CD1c-positive myeloid dendritic cell (primary cell): ENCODE measurements around the gene CTSF.

ENCODE experiments used
- DNase-seq: peaks from one replicate; pipeline ENCODE4 v3.0.0-alpha.2; 2016; ENCODE audit errors: extremely low spot score

CTSF gene

DNA sequence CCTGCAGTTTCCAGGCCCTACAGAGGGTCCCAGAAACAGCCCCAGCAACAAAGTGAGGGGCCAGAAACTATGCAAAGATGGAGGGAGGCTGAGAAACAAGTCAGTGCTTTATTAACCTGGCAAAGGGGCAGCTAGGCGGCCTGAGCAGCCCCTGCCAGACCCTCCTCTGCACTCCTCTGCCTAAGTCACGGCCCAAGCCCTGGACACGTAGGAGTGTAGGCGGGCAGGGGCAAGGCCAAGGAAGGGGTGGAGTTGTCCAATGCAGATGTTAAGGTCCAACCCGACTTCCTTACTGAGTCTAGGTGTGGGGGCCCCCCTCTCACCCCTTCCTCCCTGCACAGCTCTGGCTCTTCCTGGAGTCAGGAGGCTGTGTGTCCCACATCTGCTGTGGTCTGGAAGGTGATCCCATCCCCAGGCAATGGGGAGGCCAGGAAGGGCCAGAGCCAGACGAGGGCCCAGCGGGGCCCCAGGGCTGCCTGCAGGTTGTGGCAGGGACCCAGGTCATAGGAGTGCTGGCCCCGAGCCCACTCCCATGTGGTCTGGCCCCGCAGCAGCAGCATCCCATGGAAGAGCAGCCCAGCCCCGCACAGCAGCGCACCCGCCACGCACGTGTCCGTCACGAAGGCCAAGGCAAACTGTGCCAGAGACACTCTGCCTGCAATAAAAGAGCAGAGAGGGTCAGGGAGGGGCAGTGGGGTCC is 29.1 kb downstream of the CTSF start:
- DNase-seq: no peak

DNA sequence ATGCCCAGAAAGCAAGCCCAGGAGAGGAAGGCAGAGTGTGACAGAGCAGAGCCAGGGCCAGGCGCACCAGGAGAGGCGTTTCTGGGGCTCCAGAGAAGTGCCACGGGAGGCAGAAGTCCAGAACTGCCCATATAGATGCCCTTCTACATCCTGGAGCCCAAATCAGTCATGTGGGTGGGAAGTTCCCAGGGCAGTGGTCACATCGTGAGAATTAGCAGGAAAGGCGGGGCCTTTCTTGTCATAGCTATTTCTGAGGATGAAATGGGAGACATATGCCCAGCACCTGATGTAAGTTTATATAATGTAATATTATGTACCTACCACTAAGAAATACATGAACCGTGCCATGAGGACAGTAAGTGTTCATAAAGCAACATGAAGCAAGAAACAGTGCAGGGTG is 35.6 kb downstream of the CTSF start:
- DNase-seq: no peak

GRCh38 chr11:66531841-66532240 is 36.6 kb downstream of the CTSF start:
- no peak for DNase-seq

- DNase-seq: no peak
These were observed 37.3 kb downstream of the CTSF start for GRCh38 chr11:66530927-66531709.

GRCh38 chr11:66529655-66530054 is 38.8 kb downstream of the CTSF start:
- DNase-seq: no peak

DNA sequence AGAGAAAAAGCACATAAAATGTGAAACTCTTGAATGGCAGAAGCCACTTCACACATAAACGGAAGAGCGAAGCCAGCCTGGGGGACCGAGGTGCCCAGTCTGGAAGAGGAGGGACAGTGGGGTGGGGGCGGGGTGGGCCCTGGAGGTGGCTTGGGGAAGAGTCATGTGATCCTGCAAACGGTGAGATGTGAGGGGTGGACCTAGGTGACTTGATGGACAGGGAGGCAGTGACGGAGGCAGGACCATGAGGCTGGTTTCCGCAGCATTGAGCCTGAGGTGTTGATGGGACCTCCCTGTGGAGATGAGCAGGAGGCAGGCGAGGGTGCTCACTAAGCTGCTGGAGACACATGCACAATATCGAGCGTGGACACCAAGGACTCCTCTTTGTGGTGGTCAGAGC is 39.3 kb downstream of the CTSF start:
- DNase-seq: no peak

DNA sequence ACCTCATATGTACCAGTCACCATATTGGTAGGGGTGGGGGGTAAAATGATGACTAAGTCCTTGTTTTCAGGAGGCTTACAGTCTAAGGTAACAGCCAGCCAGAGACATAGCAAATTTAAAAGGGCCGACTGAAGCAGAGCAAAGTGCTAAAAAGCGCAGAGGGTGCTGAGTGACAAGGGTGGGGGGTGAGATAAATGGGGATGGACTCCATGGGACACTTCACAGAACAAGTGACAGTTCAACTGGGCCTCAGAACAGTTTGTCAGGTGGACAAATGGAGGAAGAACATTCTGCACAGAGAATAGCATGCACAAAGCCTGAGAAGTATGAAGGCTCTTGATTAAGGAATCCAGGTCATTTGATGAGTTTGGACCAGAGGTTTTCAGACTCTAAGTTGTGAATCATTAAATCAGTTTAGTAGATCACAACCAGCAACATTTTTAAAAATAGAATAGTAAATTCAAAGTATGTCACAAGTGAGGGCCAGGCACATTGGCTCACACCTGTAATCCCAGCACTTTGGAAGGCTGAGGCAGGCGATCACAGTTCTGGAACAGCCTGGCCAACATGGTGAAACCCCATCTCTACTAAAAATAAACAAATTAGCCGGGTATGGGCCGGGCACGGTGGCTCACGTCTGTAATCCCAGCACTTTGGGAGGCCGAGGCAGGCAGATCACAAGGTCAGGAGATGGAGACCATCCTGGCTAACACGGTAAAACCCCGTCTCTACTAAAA is 43.9 kb downstream of the CTSF start:
- no peak for DNase-seq

DNA sequence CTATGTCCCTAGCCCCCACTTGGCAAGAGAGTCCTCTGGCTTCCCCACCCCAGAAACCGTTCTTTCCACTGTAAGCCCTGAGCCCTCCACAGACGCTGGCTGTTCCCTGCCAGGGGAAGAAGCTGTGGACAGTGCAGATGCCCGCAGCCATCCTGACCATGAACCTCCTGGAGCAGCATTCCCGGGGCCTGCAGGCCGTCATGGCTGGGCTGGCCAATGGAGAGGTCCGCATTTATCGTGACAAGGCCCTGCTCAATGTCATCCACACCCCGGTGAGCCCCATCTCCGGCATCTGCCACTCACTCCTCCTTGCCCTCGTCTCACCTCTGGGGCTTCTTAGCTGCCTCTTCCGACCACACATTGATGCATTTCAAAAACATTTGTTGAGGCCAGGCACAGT is 44.8 kb downstream of the CTSF start:
- no peak for DNase-seq
